ENCODE results near the gene UNC5C.

GRCh38 chr4:95531141-95531540 lies 17.6 kb downstream of the UNC5C start:
- TF ChIP-seq CTCF (IDR thresholded peaks at IDR 0.05) (no peak), POLR2AphosphoS5 (IDR thresholded peaks at IDR 0.05) (no peak)
